HepG2 (cell line): Measurements from ENCODE around the gene NADK2. TPM values are rescaled to one million over a fixed set of nuclear protein-coding genes. Genes with fewer than 3 reads are reported as not detected.

Experiments used
- CC2D1A ChIP-seq: sonication (generic); formaldehyde crosslinking; IDR thresholded peaks from 2 replicates; pipeline ENCODE4 v1.8.1; 2023; ENCODE audit warnings: mild to moderate bottlenecking, missing genetic modification reagents
- DPF2 ChIP-seq: sonication (generic); formaldehyde crosslinking; IDR thresholded peaks from 2 replicates; pipeline ENCODE4 v1.4.0; 2020; ENCODE audit warnings: mild to moderate bottlenecking, low read depth, missing genetic modification reagents, borderline replicate concordance
- EP300 ChIP-seq, 3 experiments: sonication (generic) in 1 of 3; formaldehyde crosslinking in 1 of 3; IDR thresholded peaks; 2 replicates each; pipeline versions ENCODE4 v1.5.1 to v1.6.1; 2011 to 2020; ENCODE audit warnings: low read depth in 2 of 3, low read length in 2 of 3, borderline replicate concordance in 1 of 3, improper control_type of control experiment in 1 of 3, mild to moderate bottlenecking in 1 of 3, missing genetic modification reagents in 1 of 3, moderate library complexity in 1 of 3
- FOXA3 ChIP-seq: IDR thresholded peaks from 2 replicates; pipeline ENCODE4 v1.6.1; 2016; ENCODE audit warnings: missing genetic modification reagents, missing compliant biosample characterization
- LCORL ChIP-seq, 2 experiments: fragments of 450-650 bp in 1 of 2; sonication (generic) in 1 of 2; formaldehyde crosslinking in 1 of 2; IDR thresholded peaks; 2 replicates each; pipeline versions ENCODE4 v1.5.0 to v1.6.1; 2017 to 2020; ENCODE audit warnings: antibody characterized with exemption in 1 of 2, missing genetic modification reagents in 1 of 2
- NFKB2 ChIP-seq: sonication (generic); formaldehyde crosslinking; IDR thresholded peaks from 2 replicates; pipeline ENCODE4 v1.4.0; 2020; ENCODE audit warnings: missing genetic modification reagents, borderline replicate concordance
- REL ChIP-seq: sonication (generic); formaldehyde crosslinking; conservative IDR thresholded peaks from 2 replicates; pipeline ENCODE4 v1.8.0; 2022; ENCODE audit warnings: mild to moderate bottlenecking, missing genetic modification reagents, moderate library complexity
- RFX5 ChIP-seq: IDR thresholded peaks from 2 replicates; pipeline ENCODE4 v1.6.1; 2011; ENCODE audit warnings: low read depth, low read length, improper control_type of control experiment
- SALL2 ChIP-seq: sonication (generic); formaldehyde crosslinking; IDR thresholded peaks from 2 replicates; pipeline ENCODE4 v1.8.1; 2023; ENCODE audit warnings: mild to moderate bottlenecking, missing genetic modification reagents, inconsistent platforms
- SMAD1 ChIP-seq: sonication (generic); formaldehyde crosslinking; IDR thresholded peaks from 2 replicates; pipeline ENCODE4 v1.4.0; 2020; ENCODE audit warnings: missing genetic modification reagents, low read depth, mild to moderate bottlenecking, borderline replicate concordance
- ZNF17 ChIP-seq: sonication (generic); formaldehyde crosslinking; IDR thresholded peaks from 2 replicates; pipeline ENCODE4 v1.5.0; 2020; ENCODE audit warnings: mild to moderate bottlenecking, missing genetic modification reagents
- ZNF207 ChIP-seq: fragments of 450-650 bp; IDR thresholded peaks from 2 replicates; pipeline ENCODE4 v1.6.1; 2016; ENCODE audit warnings: antibody characterized with exemption, borderline replicate concordance
- ZNF431 ChIP-seq: sonication (generic); formaldehyde crosslinking; IDR thresholded peaks from 2 replicates; pipeline ENCODE4 v1.9.0; 2022; ENCODE audit warnings: missing genetic modification reagents, low read depth, mild to moderate bottlenecking, borderline replicate concordance
- ZNF564 ChIP-seq: sonication (generic); formaldehyde crosslinking; IDR thresholded peaks from 2 replicates; pipeline ENCODE4 v1.8.1; 2023; ENCODE audit warnings: mild to moderate bottlenecking, missing genetic modification reagents
- ZNF816 ChIP-seq: sonication (generic); formaldehyde crosslinking; IDR thresholded peaks from 2 replicates; pipeline ENCODE4 v1.8.0; 2022; ENCODE audit warnings: missing genetic modification reagents, mild to moderate bottlenecking, borderline replicate concordance
- ZZZ3 ChIP-seq: sonication (generic); formaldehyde crosslinking; IDR thresholded peaks from 2 replicates; pipeline ENCODE4 v1.4.0; 2020; ENCODE audit warnings: missing genetic modification reagents, mild to moderate bottlenecking, borderline replicate concordance
- polyA plus RNA-seq, 8 experiments: library from polyadenylated mRNA; depleted of rRNA in 3 of 8; stranded (reverse) in 7 of 8; unstranded in 1 of 8; fragments of >200 nt; fragmentation: Illumina TruSeq in 4 of 8; extraction: Trizol in 4 of 8; gene quantifications; 2 replicates each; pipeline versions ENCODE4 v1.2.1 to v1.2.3, GENCODE V29; 2011 to 2016; ENCODE audit warnings: low read depth in 4 of 8, missing spikeins in 1 of 8, mixed read lengths in 1 of 8; ENCODE audit not compliant: insufficient read depth in 1 of 8
- total RNA-seq, 5 experiments: library from RNA; depleted of rRNA; stranded (reverse); fragments of >200 nt; fragmentation: Illumina TruSeq; extraction: Trizol; gene quantifications; 2 replicates each; pipeline ENCODE4 v1.2.3, GENCODE V29; 2016; ENCODE audit warnings: low read depth in 1 of 5
- TF ChIP-seq, protein P1 (sequence below): sonication (generic); formaldehyde crosslinking; IDR thresholded peaks from 2 replicates; pipeline ENCODE4 v1.5.0; 2020; ENCODE audit warnings: mild to moderate bottlenecking, missing genetic modification reagents, borderline replicate concordance
- TF ChIP-seq, protein P2 (sequence below): sonication (generic); formaldehyde crosslinking; IDR thresholded peaks from 2 replicates; pipeline ENCODE4 v1.8.0; 2023; ENCODE audit warnings: mild to moderate bottlenecking, missing genetic modification reagents

Gene NADK2
- total and polyA plus RNA-seq, 2 of the 13 experiments (the other 11 are each of a cell fraction or from before 2014, with no cell fraction given): 13.9 to 71.4 TPM

DNA sequence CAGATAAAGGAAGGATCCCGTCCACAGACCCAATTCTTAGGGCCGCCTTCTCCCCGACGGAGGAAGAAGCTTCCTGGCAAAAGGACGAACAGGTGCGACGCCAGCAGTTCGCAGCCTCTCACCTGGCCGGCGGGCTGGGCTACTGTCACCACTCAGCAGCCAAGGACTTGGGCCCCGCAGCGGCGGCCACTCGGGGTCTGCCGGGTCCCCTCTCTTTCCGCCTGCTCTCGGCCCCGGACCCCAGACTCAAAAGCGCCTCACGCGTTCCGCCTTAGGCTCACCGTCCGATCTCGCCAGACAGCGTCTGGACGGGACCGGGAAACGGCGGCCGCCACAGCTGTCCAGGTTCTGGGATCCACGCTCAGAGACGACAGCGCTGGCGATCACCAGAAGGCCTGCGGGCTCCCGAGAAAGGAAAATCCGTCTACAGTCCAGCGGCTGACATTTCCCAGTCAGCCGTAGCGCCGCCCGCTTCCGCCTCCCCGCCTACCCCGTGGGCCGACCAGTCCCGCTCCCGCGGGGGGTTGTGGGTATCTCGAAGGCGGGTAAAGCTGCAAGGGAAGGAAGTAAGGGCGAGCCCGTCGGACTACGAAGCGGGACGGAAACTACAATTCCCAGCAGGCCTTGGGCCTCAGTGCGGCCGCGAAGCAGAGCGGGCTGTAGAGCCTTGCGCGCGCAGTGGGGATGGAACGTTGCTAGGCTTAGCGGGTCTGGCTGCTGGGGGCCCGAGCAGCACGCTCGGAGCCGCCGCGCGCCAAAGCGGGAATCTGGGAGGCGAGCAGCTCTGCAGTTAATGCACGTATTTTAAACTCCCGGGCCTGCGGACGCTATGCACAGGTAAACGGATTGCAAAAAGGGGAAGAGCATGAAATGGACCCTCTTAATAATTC, 90.0 kb downstream of the NADK2 start, which contains the start of the genes LMBRD2 and SKP2 (continued):
- TF ChIP-seq, protein P1, sequence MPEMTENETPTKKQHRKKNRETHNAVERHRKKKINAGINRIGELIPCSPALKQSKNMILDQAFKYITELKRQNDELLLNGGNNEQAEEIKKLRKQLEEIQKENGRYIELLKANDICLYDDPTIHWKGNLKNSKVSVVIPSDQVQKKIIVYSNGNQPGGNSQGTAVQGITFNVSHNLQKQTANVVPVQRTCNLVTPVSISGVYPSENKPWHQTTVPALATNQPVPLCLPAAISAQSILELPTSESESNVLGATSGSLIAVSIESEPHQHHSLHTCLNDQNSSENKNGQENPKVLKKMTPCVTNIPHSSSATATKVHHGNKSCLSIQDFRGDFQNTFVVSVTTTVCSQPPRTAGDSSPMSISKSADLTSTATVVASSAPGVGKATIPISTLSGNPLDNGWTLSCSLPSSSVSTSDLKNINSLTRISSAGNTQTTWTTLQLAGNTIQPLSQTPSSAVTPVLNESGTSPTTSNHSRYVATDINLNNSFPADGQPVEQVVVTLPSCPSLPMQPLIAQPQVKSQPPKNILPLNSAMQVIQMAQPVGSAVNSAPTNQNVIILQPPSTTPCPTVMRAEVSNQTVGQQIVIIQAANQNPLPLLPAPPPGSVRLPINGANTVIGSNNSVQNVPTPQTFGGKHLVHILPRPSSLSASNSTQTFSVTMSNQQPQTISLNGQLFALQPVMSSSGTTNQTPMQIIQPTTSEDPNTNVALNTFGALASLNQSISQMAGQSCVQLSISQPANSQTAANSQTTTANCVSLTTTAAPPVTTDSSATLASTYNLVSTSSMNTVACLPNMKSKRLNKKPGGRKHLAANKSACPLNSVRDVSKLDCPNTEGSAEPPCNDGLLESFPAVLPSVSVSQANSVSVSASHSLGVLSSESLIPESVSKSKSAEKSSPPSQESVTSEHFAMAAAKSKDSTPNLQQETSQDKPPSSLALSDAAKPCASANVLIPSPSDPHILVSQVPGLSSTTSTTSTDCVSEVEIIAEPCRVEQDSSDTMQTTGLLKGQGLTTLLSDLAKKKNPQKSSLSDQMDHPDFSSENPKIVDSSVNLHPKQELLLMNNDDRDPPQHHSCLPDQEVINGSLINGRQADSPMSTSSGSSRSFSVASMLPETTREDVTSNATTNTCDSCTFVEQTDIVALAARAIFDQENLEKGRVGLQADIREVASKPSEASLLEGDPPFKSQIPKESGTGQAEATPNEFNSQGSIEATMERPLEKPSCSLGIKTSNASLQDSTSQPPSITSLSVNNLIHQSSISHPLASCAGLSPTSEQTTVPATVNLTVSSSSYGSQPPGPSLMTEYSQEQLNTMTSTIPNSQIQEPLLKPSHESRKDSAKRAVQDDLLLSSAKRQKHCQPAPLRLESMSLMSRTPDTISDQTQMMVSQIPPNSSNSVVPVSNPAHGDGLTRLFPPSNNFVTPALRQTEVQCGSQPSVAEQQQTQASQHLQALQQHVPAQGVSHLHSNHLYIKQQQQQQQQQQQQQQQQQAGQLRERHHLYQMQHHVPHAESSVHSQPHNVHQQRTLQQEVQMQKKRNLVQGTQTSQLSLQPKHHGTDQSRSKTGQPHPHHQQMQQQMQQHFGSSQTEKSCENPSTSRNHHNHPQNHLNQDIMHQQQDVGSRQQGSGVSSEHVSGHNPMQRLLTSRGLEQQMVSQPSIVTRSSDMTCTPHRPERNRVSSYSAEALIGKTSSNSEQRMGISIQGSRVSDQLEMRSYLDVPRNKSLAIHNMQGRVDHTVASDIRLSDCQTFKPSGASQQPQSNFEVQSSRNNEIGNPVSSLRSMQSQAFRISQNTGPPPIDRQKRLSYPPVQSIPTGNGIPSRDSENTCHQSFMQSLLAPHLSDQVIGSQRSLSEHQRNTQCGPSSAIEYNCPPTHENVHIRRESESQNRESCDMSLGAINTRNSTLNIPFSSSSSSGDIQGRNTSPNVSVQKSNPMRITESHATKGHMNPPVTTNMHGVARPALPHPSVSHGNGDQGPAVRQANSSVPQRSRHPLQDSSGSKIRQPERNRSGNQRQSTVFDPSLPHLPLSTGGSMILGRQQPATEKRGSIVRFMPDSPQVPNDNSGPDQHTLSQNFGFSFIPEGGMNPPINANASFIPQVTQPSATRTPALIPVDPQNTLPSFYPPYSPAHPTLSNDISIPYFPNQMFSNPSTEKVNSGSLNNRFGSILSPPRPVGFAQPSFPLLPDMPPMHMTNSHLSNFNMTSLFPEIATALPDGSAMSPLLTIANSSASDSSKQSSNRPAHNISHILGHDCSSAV (CRISPR knock-in tag): no peak
- TF ChIP-seq ZZZ3 (CRISPR knock-in tag) (peak; percentile 37; the same call in 1 of the 2 replicates), RFX5 (no peak), LCORL (IDR thresholded peaks at IDR 0.05) (no peak), LCORL (CRISPR knock-in tag; IDR thresholded peaks at IDR 0.05) (0 out of 2 replicates have a peak, but pooled peaks have one; percentile 44), ZNF207 (no peak), SALL2 (CRISPR knock-in tag) (peak; percentile 50; the same call in 1 of the 2 replicates), NFKB2 (CRISPR knock-in tag) (peak; percentile 32; the same call in 1 of the 2 replicates), EP300 (IDR thresholded peaks at IDR 0.05; ENCODE audit: low read depth in 2 of 2, low read length in 2 of 2) (peak; percentile 7 to 52; a peak in 1 of 4 replicates), EP300 (CRISPR knock-in tag; IDR thresholded peaks at IDR 0.05; ENCODE audit: borderline replicate concordance) (no peak), CC2D1A (no peak), REL (CRISPR knock-in tag) (peak; percentile 71; the same call in 1 of the 2 replicates), ZNF17 (no peak), ZNF816 (CRISPR knock-in tag) (peak; percentile 6; the same call in 1 of the 2 replicates), DPF2 (no peak), ZNF564 (CRISPR knock-in tag) (peak; percentile 84; the same call in 1 of the 2 replicates), ZNF431 (CRISPR knock-in tag) (peak; percentile 70; the same call in 1 of the 2 replicates), FOXA3 (CRISPR knock-in tag) (peak; percentile 58), SMAD1 (peak; percentile 59; the same call in 1 of the 2 replicates)
- TF ChIP-seq, protein P2, sequence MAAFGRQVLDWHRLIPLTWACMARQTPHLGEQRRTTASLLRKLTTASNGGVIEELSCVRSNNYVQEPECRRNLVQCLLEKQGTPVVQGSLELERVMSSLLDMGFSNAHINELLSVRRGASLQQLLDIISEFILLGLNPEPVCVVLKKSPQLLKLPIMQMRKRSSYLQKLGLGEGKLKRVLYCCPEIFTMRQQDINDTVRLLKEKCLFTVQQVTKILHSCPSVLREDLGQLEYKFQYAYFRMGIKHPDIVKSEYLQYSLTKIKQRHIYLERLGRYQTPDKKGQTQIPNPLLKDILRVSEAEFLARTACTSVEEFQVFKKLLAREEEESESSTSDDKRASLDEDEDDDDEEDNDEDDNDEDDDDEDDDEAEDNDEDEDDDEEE (CRISPR knock-in tag): peak; percentile 51; the same call in 1 of the 2 replicates
